GM21737 (cell line): ENCODE measurements around the gene QARS1.

Experiments
- ATAC-seq: cut with Tn5 transposase; IDR thresholded peaks from one replicate; pipeline ENCODE4 v1.9.1; 2021; ENCODE audit warnings: mild to moderate bottlenecking, moderate library complexity; ENCODE audit not compliant: unreplicated experiment

The QARS1 gene

GRCh38 chr3:49054344-49054862, 50.2 kb downstream of the QARS1 start:
- ATAC-seq = no peak

GRCh38 chr3:49053543-49053942, 51.0 kb downstream of the QARS1 start:
- no peak for ATAC-seq
